Heart right ventricle (tissue), 16 donors: ENCODE data around the gene GSK3A. TPM values are rescaled to one million over a fixed set of nuclear protein-coding genes. Genes with fewer than 3 reads are reported as not detected.
"Not testable (repeated sequence)": the region's sequence is repeated elsewhere in the genome, so short reads cannot be mapped to it uniquely, and the experiment has no call there.

Experiments
- ATAC-seq, 8 donors: fragments of 200-7000 bp; cut with Tn5 transposase; one replicate each; pipeline ENCODE4 v1.9.1; 2020; ENCODE audit warnings: mild to moderate bottlenecking in 8 of 8, moderate library complexity in 8 of 8, moderate number of reproducible peaks in 1 of 8
- DNase-seq, 2 donors: peaks; one replicate each; pipeline ENCODE4 v3.0.0-alpha.2; 2020
- H3K27ac ChIP-seq, 10 donors: fragments of 200-600 bp; sonication (generic) in 2 of 10; one replicate each; pipeline versions ENCODE4 v1.5.0 to v1.8.0; 2020 to 2022; ENCODE audit warnings: mild to moderate bottlenecking in 3 of 10
- H3K27me3 ChIP-seq, 7 donors: fragments of 200-600 bp; one replicate each; pipeline ENCODE4 v1.8.0; 2021 to 2022; ENCODE audit warnings: mild to moderate bottlenecking in 2 of 7
- H3K36me3 ChIP-seq, 9 donors: fragments of 200-600 bp; sonication (generic) in 1 of 9; one replicate each; pipeline versions ENCODE4 v1.5.0 to v1.8.0; 2020 to 2022; ENCODE audit warnings: mild to moderate bottlenecking in 2 of 9
- H3K4me1 ChIP-seq, 9 donors: fragments of 200-600 bp; sonication (generic) in 1 of 9; one replicate each; pipeline versions ENCODE4 v1.5.0 to v1.8.0; 2020 to 2022; ENCODE audit warnings: mild to moderate bottlenecking in 4 of 9
- H3K4me3 ChIP-seq, 10 donors: fragments of 200-600 bp; sonication (generic) in 2 of 10; one replicate each; pipeline versions ENCODE4 v1.5.0 to v1.8.0; 2020 to 2022; ENCODE audit warnings: mild to moderate bottlenecking in 7 of 10, moderate library complexity in 2 of 10
- H3K9me3 ChIP-seq, 11 donors: fragments of 200-600 bp in 10 of 11; sonication (generic) in 2 of 11; one replicate each; pipeline versions ENCODE4 v1.5.0 to v1.8.0; 2013 to 2022; ENCODE audit warnings: mild to moderate bottlenecking in 2 of 11, control low read depth in 1 of 11, moderate library complexity in 1 of 11
- WGBS, 2 donors: extraction: QIAGEN DNeasy Blood & Tissue Kit; methylation state at CpG; one replicate each; pipeline ENCODE4 v1.1.7; 2013; ENCODE audit warnings: inconsistent platforms in 1 of 2; 5-methylcytosine and 5-hydroxymethylcytosine counted together
- intact Hi-C, 10 donors: fragments of 100-400 bp; cut with DNase I; formaldehyde crosslinking; loops; one replicate each; pipeline versions ENCODE4 v1.11.1 to v1.14.2; 2022
- polyA plus RNA-seq, 2 donors: library from polyadenylated mRNA; stranded (reverse); fragments of 200-250 nt; gene quantifications; one replicate each; pipeline ENCODE4 v1.2.3, GENCODE V29; 2013
- total RNA-seq, 10 donors: library from RNA; stranded (reverse); fragmentation: NEBNext Ultra II Directional in 3 of 10; extraction: Animal tissue kit (Norgen Biotek cat#: 25700) in 3 of 10; gene quantifications; one replicate each; pipeline versions ENCODE4 v1.2.1 to v1.2.4, GENCODE V29; 2021 to 2023
- TF ChIP-seq, protein P1 (sequence below), 9 donors: fragments of 200-600 bp; sonication (generic) in 2 of 9; IDR thresholded peaks; one replicate each; pipeline versions ENCODE4 v1.5.0 to v1.8.0; 2021 to 2022; ENCODE audit warnings: antibody characterized with exemption in 9 of 9, mild to moderate bottlenecking in 5 of 9, moderate library complexity in 1 of 9
- donor health status: Arrhythmogenic right ventricular cardiomyopathy.
- donor health status: ischemic (EF 13 %, LVEDD 7.1; RV severe dilation, severe dysfunction).
- donor health status: healthy with polysubstance abuse.
- donor health status: DM: no; HTN: yes; CAD: no.
- donor health status: DM: no; HTN: no; CAD: no.
- donor health status: ischemic (EF 25% LVEDD 6.9; RV normal size, moderate dysfunction).
- donor health status: ischemic (EF 25% LVEDD 5.7; RV mildly dilated, moderate dysfunction).
- donor health status: healthy.
- donor health status: DM: yes; HTN: yes; CAD: no.
- donor health status: Ischemic cardiomyopathy.
- donor health status: ischemic (EF 35%, LVEDD 5.7; RV mildly dilated, moderate dysfunction).
- donor health status: nonischemic (EF 11% LVEDD 7.7; RV severe dilation, severe dysfunction).
- donor health status: DM: yes; HTN: yes; CAD: no.
- donor health status: PGD.
- donor health status: ischemic (EF 29% LVEDD 5.4; RV normal size, mild dysfunction).
- donor health status: nonischemic (EF 23%, LVEDD 6.1; RV moderate dilation, normal function).

The GSK3A gene
- total and polyA plus RNA-seq, 12 donors, result 31.2 to 51.0 (median 36.4) TPM

GRCh38 chr19:42267644-42268141 is 25.3 kb upstream of the GSK3A start:
- WGBS, 2 donors, result 5 to 7% methylated on average over 13 of the region's 13 CpGs
- Histone ChIP-seq H3K4me1 (peaks cover 18 to 39% (median 29%) of the 10 kb centered on the region in 9 donors), H3K27ac (peak overlapping the region; percentile 90 to 99 (median 97)), H3K27me3 (no peaks in the 10 kb centered on the region), H3K9me3 (no peaks in the 10 kb centered on the region), H3K36me3 (peaks cover 0 to 14% (median 7%) of the 10 kb centered on the region in 9 donors), H3K4me3 (peak overlapping the region; percentile 13 to 83 (median 66))
- no peak for DNase-seq
- TF ChIP-seq, protein P1, sequence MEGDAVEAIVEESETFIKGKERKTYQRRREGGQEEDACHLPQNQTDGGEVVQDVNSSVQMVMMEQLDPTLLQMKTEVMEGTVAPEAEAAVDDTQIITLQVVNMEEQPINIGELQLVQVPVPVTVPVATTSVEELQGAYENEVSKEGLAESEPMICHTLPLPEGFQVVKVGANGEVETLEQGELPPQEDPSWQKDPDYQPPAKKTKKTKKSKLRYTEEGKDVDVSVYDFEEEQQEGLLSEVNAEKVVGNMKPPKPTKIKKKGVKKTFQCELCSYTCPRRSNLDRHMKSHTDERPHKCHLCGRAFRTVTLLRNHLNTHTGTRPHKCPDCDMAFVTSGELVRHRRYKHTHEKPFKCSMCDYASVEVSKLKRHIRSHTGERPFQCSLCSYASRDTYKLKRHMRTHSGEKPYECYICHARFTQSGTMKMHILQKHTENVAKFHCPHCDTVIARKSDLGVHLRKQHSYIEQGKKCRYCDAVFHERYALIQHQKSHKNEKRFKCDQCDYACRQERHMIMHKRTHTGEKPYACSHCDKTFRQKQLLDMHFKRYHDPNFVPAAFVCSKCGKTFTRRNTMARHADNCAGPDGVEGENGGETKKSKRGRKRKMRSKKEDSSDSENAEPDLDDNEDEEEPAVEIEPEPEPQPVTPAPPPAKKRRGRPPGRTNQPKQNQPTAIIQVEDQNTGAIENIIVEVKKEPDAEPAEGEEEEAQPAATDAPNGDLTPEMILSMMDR (IDR thresholded peaks at IDR 0.05), result no peak
- no peak for ATAC-seq
- intact Hi-C loops, result loop anchor here in 4 of 10 donors (1.0 to 2.0 kb wide), 2 partner anchors 12 to 13 kb away; partner anchors contain the start of gene ERF (in 4 of the 4)

DNA sequence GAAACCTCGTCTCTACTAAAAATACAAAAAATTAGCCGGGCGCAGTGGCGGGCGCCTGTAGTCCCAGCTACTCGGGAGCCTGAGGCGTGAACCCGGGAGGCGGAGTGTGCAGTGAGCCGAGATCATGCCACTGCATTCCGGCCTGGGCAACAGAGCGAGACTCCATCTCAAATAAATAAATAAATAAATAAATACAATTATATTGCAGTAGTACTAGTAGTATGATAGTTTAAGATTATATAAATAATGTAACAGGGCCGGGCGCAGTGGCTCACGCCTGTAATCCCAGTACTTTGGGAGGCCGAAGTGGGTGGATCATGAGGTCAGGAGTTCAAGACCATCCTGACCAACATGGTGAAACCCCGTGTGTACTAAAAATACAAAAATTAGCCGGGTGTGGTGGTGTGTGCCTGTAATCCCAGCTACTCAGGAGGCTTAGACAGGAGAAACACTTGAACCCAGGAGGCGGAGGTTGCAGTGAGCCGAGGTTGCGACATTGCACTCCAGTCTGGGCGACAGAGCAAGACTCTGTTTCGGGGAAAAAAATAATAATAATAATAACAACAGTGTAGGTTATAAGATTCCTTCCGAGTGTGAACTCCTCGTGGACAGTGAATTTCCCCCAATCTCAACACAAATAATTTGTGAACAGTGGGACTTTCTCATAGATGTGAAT is 24.7 kb upstream of the GSK3A start:
- peak overlapping the region in 3 of 10 donors; percentile 90 to 99 (median 95) for H3K27ac ChIP-seq
- WGBS, 2 donors, result 93 to 95% methylated on average over 24 to 25 of the region's 25 CpGs
- H3K9me3 ChIP-seq, H3K36me3 ChIP-seq, intact Hi-C loops, H3K27me3 ChIP-seq, H3K4me3 ChIP-seq, ATAC-seq: not testable (repeated sequence)
- H3K4me1 ChIP-seq, result peaks cover 18 to 35% (median 28%) of the 10 kb centered on the region in 9 donors
- peak in 1 of 2 donors; percentile 2 for DNase-seq

GRCh38 chr19:42266105-42266504 is 23.7 kb upstream of the GSK3A start:
- H3K27ac ChIP-seq, intact Hi-C loops, H3K27me3 ChIP-seq, ATAC-seq, H3K9me3 ChIP-seq, H3K36me3 ChIP-seq, DNase-seq, H3K4me3 ChIP-seq: not testable (repeated sequence)
- WGBS, 2 donors, result 89 to 94% methylated on average over 4 of the region's 4 CpGs
- H3K4me1 ChIP-seq, result peaks cover 14 to 25% (median 21%) of the 10 kb centered on the region in 9 donors

- WGBS, 2 donors, result 87 to 90% methylated on average over 3 of the region's 3 CpGs
- Histone ChIP-seq H3K9me3 (no peaks in the 10 kb centered on the region), H3K36me3 (no peaks in the 10 kb centered on the region), H3K27me3 (no peaks in the 10 kb centered on the region), H3K4me3 (no peak overlapping the region), H3K4me1 (peaks cover 0 to 9% (median 4%) of the 10 kb centered on the region in 9 donors), H3K27ac (no peak overlapping the region)
- intact Hi-C loops, result no loop called here
- ATAC-seq, result no peak
- TF ChIP-seq, protein P1 (IDR thresholded peaks at IDR 0.05), result no peak
- DNase-seq, result no peak
These were observed 19.4 kb upstream of the GSK3A start for GRCh38 chr19:42261763-42262162.

DNA sequence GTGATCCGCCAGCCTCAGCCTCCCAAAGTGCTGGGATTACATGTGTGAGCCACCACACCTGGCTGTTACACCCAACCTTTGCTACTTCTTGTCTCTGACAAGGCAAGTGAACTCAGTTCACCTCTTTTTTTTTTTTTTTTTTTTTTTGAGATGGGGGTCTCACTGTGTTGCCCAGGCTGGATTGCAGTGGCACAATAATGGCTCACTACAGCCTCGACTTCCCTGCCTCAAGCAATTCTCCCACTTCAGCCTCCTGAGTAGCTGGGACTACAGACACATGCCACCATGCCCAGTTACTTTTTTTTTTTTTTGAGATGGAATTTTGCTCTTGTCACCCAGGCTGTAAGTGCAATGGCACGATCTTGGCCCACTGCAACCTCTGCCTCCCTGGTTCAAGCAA is 15.4 kb upstream of the GSK3A start:
- H3K27me3 ChIP-seq, H3K4me3 ChIP-seq, ATAC-seq, H3K9me3 ChIP-seq, H3K36me3 ChIP-seq, DNase-seq, intact Hi-C loops, H3K27ac ChIP-seq: not testable (repeated sequence)
- peaks cover 0 to 24% (median 15%) of the 10 kb centered on the region in 9 donors for H3K4me1 ChIP-seq
- WGBS, 2 donors, result 84 to 94% methylated on average over 3 of the region's 3 CpGs
